Keratinocyte (primary cell): Measurements from ENCODE around the gene SEMA3F.

Source experiments
- EZH2 ChIP-seq: IDR thresholded peaks from one replicate; pipeline ENCODE4 v1.6.1; 2012; ENCODE audit warnings: inconsistent platforms, mild to moderate bottlenecking, low read length, moderate library complexity
- TF ChIP-seq, protein P1 (sequence below), 3 experiments: IDR thresholded peaks in 1 of 3; conservative IDR thresholded peaks in 1 of 3; optimal IDR thresholded peaks in 1 of 3; 2 replicates in 2 of 3; 3 replicates in 1 of 3; pipeline versions ENCODE3 to v1.5.1; 2011; ENCODE audit warnings: low read length in 3 of 3, mild to moderate bottlenecking in 3 of 3, moderate library complexity in 2 of 3, control low read depth in 1 of 3, inconsistent platforms in 1 of 3; ENCODE audit not compliant: insufficient read depth in 2 of 3; ENCODE audit errors: extremely low read depth in 1 of 3

DNA sequence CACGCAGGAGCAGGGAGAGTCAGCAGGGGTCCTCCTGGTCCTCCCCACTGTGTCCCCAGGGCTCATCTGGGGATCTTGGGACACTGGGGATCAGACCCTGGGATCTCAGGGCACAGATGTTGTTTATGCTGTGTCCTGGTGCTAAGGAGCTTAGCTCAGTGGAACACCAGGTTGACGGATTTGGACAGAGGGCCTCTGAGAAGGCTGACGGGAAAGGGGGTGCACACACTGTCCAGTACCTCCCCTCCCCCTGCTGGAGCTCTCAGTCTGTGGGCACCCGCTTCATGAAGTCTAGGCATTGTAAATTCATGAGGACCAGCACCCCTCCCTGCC lies 21.9 kb upstream of the SEMA3F start:
- TF ChIP-seq EZH2 = no peak
- TF ChIP-seq, protein P1, sequence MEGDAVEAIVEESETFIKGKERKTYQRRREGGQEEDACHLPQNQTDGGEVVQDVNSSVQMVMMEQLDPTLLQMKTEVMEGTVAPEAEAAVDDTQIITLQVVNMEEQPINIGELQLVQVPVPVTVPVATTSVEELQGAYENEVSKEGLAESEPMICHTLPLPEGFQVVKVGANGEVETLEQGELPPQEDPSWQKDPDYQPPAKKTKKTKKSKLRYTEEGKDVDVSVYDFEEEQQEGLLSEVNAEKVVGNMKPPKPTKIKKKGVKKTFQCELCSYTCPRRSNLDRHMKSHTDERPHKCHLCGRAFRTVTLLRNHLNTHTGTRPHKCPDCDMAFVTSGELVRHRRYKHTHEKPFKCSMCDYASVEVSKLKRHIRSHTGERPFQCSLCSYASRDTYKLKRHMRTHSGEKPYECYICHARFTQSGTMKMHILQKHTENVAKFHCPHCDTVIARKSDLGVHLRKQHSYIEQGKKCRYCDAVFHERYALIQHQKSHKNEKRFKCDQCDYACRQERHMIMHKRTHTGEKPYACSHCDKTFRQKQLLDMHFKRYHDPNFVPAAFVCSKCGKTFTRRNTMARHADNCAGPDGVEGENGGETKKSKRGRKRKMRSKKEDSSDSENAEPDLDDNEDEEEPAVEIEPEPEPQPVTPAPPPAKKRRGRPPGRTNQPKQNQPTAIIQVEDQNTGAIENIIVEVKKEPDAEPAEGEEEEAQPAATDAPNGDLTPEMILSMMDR (optimal IDR thresholded peaks at IDR 0.05 in 1 of 3, IDR thresholded peaks at IDR 0.05 in 1 of 3, conservative IDR thresholded peaks at IDR 0.05 in 1 of 3; ENCODE audit: extremely low read depth in 1 of 3, insufficient read depth in 2 of 3, low read length in 3 of 3) = no peak
